KMS-11 (cell line): ENCODE results near the gene HERPUD1.
A peak's percentile ranks its signal among the peaks of the same experiment; 100 is the strongest.

ENCODE experiments used
- H2AFZ ChIP-seq: fragments of 200-600 bp; sonication (generic); 2 replicates; pipeline ENCODE4 v1.6.1; 2016; ENCODE audit warnings: antibody characterized with exemption, mixed run types, low read depth
- H3K27ac ChIP-seq: fragments of 200-600 bp; sonication (generic); 2 replicates; pipeline ENCODE4 v1.6.1; 2016; ENCODE audit warnings: mild to moderate bottlenecking, mixed run types
- H3K27me3 ChIP-seq: fragments of 200-600 bp; sonication (generic); 2 replicates; pipeline ENCODE4 v1.6.1; 2017; ENCODE audit warnings: mild to moderate bottlenecking, low read depth, mixed run types, moderate library complexity; ENCODE audit not compliant: insufficient read depth
- H3K36me3 ChIP-seq: fragments of 200-600 bp; sonication (generic); 2 replicates; pipeline ENCODE4 v1.6.1; 2017; ENCODE audit warnings: mild to moderate bottlenecking, mixed run types; ENCODE audit not compliant: insufficient read depth
- H3K4me1 ChIP-seq: fragments of 200-600 bp; sonication (generic); 2 replicates; pipeline ENCODE4 v1.6.1; 2016; ENCODE audit warnings: mild to moderate bottlenecking, low read depth, mixed run types; ENCODE audit not compliant: poor library complexity, severe bottlenecking
- H3K4me2 ChIP-seq: fragments of 200-600 bp; sonication (generic); 2 replicates; pipeline ENCODE4 v1.7.0; 2016; ENCODE audit warnings: mild to moderate bottlenecking, mixed run types
- H3K4me3 ChIP-seq: fragments of 200-600 bp; sonication (generic); IDR thresholded peaks from 2 replicates; pipeline ENCODE4 v1.6.1; 2017; ENCODE audit warnings: low read depth, low read length, mixed read lengths; ENCODE audit not compliant: insufficient read depth
- H3K79me2 ChIP-seq: fragments of 200-600 bp; sonication (generic); 2 replicates; pipeline ENCODE4 v1.6.1; 2016; ENCODE audit warnings: low read depth, mixed run types; ENCODE audit not compliant: insufficient read depth
- H3K9ac ChIP-seq: fragments of 200-600 bp; sonication (generic); 2 replicates; pipeline ENCODE4 v1.6.1; 2016; ENCODE audit warnings: mild to moderate bottlenecking, mixed run types
- H4K20me1 ChIP-seq: fragments of 200-600 bp; sonication (generic); 2 replicates; pipeline ENCODE4 v1.6.1; 2016; ENCODE audit warnings: mild to moderate bottlenecking, mixed run types; ENCODE audit not compliant: insufficient read depth
- TF ChIP-seq, protein P1 (sequence below): fragments of 200-600 bp; sonication (generic); conservative IDR thresholded peaks from 2 replicates; pipeline ENCODE4 v1.6.1; 2017; ENCODE audit warnings: low read depth, mild to moderate bottlenecking, antibody characterized with exemption, low read length, moderate library complexity, mixed read lengths

The HERPUD1 gene

DNA sequence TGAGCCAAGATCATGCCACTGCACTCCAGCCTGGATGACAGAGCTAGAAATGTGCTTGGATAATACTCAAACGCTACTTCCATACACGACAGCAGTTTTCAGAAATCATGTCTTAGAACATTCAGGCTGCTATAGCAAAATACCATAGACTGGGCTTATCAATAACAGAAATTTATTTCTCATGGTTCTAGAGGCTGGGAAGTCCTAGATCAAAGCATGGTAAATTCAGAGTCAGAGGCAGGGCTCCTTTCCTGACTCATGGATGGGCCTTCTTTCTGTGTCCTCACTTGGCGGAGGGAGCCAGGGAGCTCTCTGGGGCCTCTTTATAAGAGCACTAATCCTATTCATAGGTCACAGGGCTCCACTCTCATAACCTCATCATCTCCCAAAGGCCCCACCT, 24.5 kb upstream of the HERPUD1 start:
- TF ChIP-seq, protein P1, sequence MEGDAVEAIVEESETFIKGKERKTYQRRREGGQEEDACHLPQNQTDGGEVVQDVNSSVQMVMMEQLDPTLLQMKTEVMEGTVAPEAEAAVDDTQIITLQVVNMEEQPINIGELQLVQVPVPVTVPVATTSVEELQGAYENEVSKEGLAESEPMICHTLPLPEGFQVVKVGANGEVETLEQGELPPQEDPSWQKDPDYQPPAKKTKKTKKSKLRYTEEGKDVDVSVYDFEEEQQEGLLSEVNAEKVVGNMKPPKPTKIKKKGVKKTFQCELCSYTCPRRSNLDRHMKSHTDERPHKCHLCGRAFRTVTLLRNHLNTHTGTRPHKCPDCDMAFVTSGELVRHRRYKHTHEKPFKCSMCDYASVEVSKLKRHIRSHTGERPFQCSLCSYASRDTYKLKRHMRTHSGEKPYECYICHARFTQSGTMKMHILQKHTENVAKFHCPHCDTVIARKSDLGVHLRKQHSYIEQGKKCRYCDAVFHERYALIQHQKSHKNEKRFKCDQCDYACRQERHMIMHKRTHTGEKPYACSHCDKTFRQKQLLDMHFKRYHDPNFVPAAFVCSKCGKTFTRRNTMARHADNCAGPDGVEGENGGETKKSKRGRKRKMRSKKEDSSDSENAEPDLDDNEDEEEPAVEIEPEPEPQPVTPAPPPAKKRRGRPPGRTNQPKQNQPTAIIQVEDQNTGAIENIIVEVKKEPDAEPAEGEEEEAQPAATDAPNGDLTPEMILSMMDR: no peak
- Histone ChIP-seq H3K4me3 (no peak overlapping the region), H3K79me2 (no peaks in the 10 kb centered on the region), H2AFZ (no peak overlapping the region), H3K9ac (no peak overlapping the region), H3K4me1 (peaks cover 27% of the 10 kb centered on the region), H4K20me1 (no peaks in the 10 kb centered on the region), H3K27me3 (no peaks in the 10 kb centered on the region), H3K36me3 (no peaks in the 10 kb centered on the region), H3K4me2 (no peak overlapping the region), H3K27ac (no peak overlapping the region)

DNA sequence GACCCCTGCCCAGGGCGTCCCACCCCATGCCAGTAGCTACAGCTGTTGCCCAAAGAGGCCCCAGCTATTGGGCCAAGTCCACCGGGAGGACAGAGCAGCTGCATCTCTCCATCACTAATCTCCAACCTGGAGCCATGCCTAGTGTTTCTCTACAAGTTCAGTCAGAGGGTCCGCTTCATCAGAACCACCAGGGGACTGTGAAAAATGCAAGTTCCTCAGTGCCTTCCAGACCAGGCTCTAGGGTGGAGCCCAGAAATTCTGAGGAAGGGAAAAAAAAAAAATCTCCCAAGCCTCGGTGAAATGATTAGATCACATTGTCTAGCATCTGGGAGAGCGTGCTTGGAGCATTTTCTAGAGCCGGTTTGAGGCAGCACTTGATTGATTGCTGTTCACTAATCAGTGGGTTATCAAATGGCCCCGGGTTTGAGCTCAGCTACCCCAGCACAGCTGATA, 22.4 kb upstream of the HERPUD1 start:
- H3K4me2 ChIP-seq: no peak overlapping the region

DNA sequence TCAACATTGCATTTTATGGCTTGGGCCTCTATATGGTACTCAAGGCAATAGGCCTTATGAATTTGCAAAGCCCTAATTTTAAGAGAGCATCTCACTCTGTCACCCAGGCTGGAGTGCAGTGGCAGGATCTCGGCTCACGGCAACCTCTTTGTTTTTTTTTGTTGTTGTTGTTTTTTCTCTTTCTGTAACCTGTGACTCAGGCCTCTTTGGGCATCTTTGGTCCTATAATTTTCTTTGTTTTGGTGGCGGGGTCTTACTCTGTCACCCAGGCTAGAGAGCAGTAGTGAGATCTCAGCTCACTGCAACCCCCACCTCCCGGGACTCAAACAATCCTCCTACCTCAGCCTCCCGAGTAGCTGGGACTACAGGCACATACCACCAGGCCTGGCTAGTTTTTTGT, 21.8 kb upstream of the HERPUD1 start:
- H3K27me3 ChIP-seq: no peaks in the 10 kb centered on the region
- peak overlapping the region; percentile 66 for H3K27ac ChIP-seq
- TF ChIP-seq, protein P1: no peak
- H3K36me3 ChIP-seq: no peaks in the 10 kb centered on the region
- H2AFZ ChIP-seq: peak overlapping the region; percentile 73
- H3K79me2 ChIP-seq: no peaks in the 10 kb centered on the region
- peak overlapping the region; percentile 33 for H3K4me2 ChIP-seq
- H3K4me1 ChIP-seq: peaks cover 42% of the 10 kb centered on the region
- H3K4me3 ChIP-seq: no peak overlapping the region
- H3K9ac ChIP-seq: peak overlapping the region; percentile 41; the same call in 1 of the 2 replicates
- H4K20me1 ChIP-seq: no peaks in the 10 kb centered on the region

More for the DNA sequence above, 22.4 kb upstream of the HERPUD1 start:
- Histone ChIP-seq H3K27ac (no peak overlapping the region; the same call in 1 of the 2 replicates), H2AFZ (no peak overlapping the region), H3K79me2 (no peaks in the 10 kb centered on the region), H3K27me3 (no peaks in the 10 kb centered on the region), H4K20me1 (no peaks in the 10 kb centered on the region), H3K36me3 (no peaks in the 10 kb centered on the region), H3K9ac (no peak overlapping the region), H3K4me3 (no peak overlapping the region), H3K4me1 (peaks cover 39% of the 10 kb centered on the region)
- TF ChIP-seq, protein P1: no peak

DNA sequence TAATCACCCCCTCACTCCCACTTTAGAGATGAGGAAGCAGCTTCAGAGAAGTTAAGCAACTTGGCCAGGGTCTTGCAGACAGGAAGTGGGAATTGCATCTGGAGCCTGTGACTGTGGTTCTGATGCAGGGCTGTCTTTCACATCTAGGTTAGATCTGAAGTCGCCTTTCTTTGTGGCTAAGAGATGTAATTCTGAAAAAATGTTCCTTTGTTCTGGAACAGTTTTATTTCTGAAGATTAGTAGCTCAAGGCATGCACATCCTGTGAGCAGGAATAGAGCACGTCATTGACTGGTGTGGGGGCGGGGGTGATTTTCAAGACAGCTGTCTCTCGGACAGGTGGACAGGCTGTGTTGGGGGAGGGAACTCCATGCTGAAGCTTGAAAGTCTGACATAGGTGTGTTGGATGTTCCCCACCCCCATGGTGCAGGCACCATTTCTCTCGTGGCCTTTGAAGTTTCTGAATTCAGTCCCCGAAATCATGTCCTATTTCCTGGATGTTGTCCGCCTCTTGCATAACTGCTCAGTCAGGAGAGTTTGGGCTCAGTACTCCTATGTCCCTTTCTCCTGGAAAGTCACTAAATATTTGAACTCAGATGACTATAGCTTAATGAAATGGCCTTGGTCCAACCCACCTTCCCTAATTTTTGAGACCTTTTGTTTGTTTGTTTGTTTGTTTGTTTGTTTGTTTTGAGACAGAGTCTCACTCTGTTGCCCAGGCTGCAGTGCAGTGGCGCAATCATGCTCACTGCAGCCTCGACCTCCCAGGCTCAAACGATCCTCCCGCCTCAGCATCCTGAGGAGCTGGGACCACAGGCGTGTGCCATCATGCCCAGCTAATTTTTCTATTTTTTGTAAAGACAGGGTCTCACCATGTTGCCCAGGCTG, 21.0 kb upstream of the HERPUD1 start:
- Histone ChIP-seq H2AFZ (peak overlapping the region; percentile 73), H3K4me2 (peak overlapping the region; percentile 33), H3K27ac (peak overlapping the region; percentile 66)

More for the DNA sequence above, 21.0 kb upstream of the HERPUD1 start:
- Histone ChIP-seq H3K36me3 (no peaks in the 10 kb centered on the region), H3K27me3 (no peaks in the 10 kb centered on the region), H3K4me1 (peaks cover 50% of the 10 kb centered on the region), H4K20me1 (no peaks in the 10 kb centered on the region), H3K9ac (peak overlapping the region; percentile 41), H3K4me3 (no peak overlapping the region), H3K79me2 (no peaks in the 10 kb centered on the region)
- TF ChIP-seq, protein P1: no peak
